ENCODE results near the gene SLC25A22. TPM values are rescaled to one million over a fixed set of nuclear protein-coding genes. Genes with fewer than 3 reads are reported as not detected.

The SLC25A22 gene
- total RNA-seq, 6 experiments from 2014 or later: 39.7 to 47.3 (median 42.9) TPM

- Mint-ChIP-seq H3K36me3 (ENCODE audit: low read depth) (peaks cover 9% of the 10 kb centered on the region; the same call in 1 of the 2 replicates), H3K27ac (peak within 1 kb of the TSS; percentile 96), H3K4me1 (ENCODE audit: low read depth) (peaks cover 20% of the 10 kb centered on the region), H3K9me3 (no peaks in the 10 kb centered on the region), H3K4me3 (peak within 1 kb of the TSS; percentile 93), H3K27me3 (ENCODE audit: insufficient read depth) (peaks cover 3% of the 10 kb centered on the region)
- TF ChIP-seq CTCF (IDR thresholded peaks at IDR 0.05): peak; percentile 27; the same call in 1 of the 2 replicates
- peak; percentile 78 for DNase-seq
These were observed 50.7 kb downstream of the SLC25A22 start, which contains the start of gene TALDO1 for GRCh38 chr11:747158-748006. TALDO1 (plus strand) TSS chr11:747464; CDS start chr11:747482, 18 bp downstream.

GRCh38 chr11:746289-747157, 51.6 kb downstream of the SLC25A22 start:
- no peaks in the 10 kb centered on the region for H3K9me3 Mint-ChIP-seq
- H3K4me3 Mint-ChIP-seq: peak overlapping the region; percentile 89
- peaks cover 3% of the 10 kb centered on the region for H3K27me3 Mint-ChIP-seq (ENCODE audit: insufficient read depth)
- TF ChIP-seq CTCF (IDR thresholded peaks at IDR 0.05): no peak
- no peak for DNase-seq
- peak overlapping the region; percentile 59; the same call in 1 of the 2 replicates for H3K27ac Mint-ChIP-seq
- peaks cover 29% of the 10 kb centered on the region for H3K4me1 Mint-ChIP-seq (ENCODE audit: low read depth)
- H3K36me3 Mint-ChIP-seq (ENCODE audit: low read depth): peaks cover 7% of the 10 kb centered on the region; the same call in 1 of the 2 replicates

- no peak overlapping the region for H3K27ac Mint-ChIP-seq
- peaks cover 3% of the 10 kb centered on the region for H3K27me3 Mint-ChIP-seq (ENCODE audit: insufficient read depth)
- H3K4me3 Mint-ChIP-seq: no peak overlapping the region
- H3K36me3 Mint-ChIP-seq (ENCODE audit: low read depth): peaks cover 7% of the 10 kb centered on the region; the same call in 1 of the 2 replicates
- no peak for DNase-seq
- H3K9me3 Mint-ChIP-seq: no peaks in the 10 kb centered on the region
- TF ChIP-seq CTCF (IDR thresholded peaks at IDR 0.05): no peak
- H3K4me1 Mint-ChIP-seq (ENCODE audit: low read depth): peaks cover 29% of the 10 kb centered on the region
These were observed 52.7 kb downstream of the SLC25A22 start for GRCh38 chr11:745428-745827.

GRCh38 chr11:742571-743201, 55.4 kb downstream of the SLC25A22 start:
- Mint-ChIP-seq H3K4me3 (no peak overlapping the region), H3K27ac (no peak overlapping the region), H3K27me3 (ENCODE audit: insufficient read depth) (peaks cover 1% of the 10 kb centered on the region), H3K9me3 (no peaks in the 10 kb centered on the region), H3K4me1 (ENCODE audit: low read depth) (peaks cover 10% of the 10 kb centered on the region; the same call in 1 of the 2 replicates), H3K36me3 (ENCODE audit: low read depth) (no peaks in the 10 kb centered on the region)
- no peak for DNase-seq
- TF ChIP-seq CTCF (IDR thresholded peaks at IDR 0.05): no peak

- DNase-seq: no peak
- TF ChIP-seq CTCF (IDR thresholded peaks at IDR 0.05): no peak
- H3K27me3 Mint-ChIP-seq (ENCODE audit: insufficient read depth): peaks cover 7% of the 10 kb centered on the region
- H3K9me3 Mint-ChIP-seq: no peaks in the 10 kb centered on the region
- H3K4me3 Mint-ChIP-seq: no peak overlapping the region
- H3K4me1 Mint-ChIP-seq (ENCODE audit: low read depth): peaks cover 10% of the 10 kb centered on the region; the same call in 1 of the 2 replicates
- no peaks in the 10 kb centered on the region for H3K36me3 Mint-ChIP-seq (ENCODE audit: low read depth)
- H3K27ac Mint-ChIP-seq: no peak overlapping the region
These were observed 55.9 kb downstream of the SLC25A22 start for GRCh38 chr11:742156-742546.
